Activated CD8-positive, alpha-beta memory T cell treated with anti-CD3 and anti-CD28 coated beads for 4 hours (primary cell): ENCODE results near the gene LENG9.

ENCODE experiments used
- DNase-seq, 2 donors: peaks; one replicate each; pipeline ENCODE4 v3.0.0-alpha.2; 2020; ENCODE audit warnings: low read depth in 2 of 2

The LENG9 gene

GRCh38 chr19:54439174-54439851, 24.3 kb downstream of the LENG9 start:
- no peak for DNase-seq

GRCh38 chr19:54436628-54437252, 26.8 kb downstream of the LENG9 start:
- no peak for DNase-seq

DNA sequence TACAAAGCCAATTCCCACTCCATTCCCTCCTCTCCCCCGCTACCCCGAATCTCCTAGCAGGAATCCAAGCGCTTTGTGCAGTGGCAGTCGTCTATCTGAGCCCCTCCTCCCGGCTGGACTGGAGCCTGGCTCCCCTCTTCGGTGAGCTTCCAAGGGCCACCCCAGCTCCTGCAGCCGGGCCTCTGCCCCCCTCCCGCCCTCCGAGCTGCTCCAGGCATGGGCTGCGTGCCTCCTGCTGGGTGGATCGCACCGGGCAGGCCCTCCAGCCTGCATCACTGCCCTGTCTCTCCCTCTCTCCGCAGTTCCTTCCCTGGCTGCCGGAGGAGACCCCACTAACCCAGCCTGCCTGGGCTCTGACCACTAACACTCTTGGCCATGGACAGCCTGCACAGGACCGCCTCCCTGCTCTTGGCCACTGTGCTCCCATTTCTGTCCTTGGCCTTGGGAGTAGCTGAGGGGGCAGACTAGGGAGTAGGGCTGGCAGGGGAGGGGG, 27.5 kb downstream of the LENG9 start:
- DNase-seq, result no peak

- DNase-seq, result no peak
Observed at GRCh38 chr19:54435551-54436016, 28.0 kb downstream of the LENG9 start.

DNA sequence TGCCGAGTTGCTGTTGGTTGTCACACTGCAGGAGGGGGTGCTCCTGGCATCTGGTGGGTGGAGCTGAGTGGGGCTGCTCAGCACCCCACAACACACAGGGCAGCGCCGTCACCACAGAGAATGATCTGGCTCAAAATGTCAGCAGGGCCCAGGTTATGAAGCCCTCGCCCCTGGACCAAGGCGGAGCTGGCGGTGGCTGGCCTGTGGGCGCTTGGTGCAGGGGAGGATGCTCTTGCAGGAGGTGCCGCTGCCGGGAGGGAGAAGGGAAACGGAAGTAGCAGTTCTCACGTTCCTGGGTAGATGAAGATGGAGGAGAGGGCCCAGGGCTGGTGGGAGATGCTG, 28.7 kb downstream of the LENG9 start:
- no peak for DNase-seq

GRCh38 chr19:54434112-54434872, 29.3 kb downstream of the LENG9 start:
- DNase-seq, result no peak

- no peak for DNase-seq
Observed at GRCh38 chr19:54433697-54434096, 29.9 kb downstream of the LENG9 start.

DNA sequence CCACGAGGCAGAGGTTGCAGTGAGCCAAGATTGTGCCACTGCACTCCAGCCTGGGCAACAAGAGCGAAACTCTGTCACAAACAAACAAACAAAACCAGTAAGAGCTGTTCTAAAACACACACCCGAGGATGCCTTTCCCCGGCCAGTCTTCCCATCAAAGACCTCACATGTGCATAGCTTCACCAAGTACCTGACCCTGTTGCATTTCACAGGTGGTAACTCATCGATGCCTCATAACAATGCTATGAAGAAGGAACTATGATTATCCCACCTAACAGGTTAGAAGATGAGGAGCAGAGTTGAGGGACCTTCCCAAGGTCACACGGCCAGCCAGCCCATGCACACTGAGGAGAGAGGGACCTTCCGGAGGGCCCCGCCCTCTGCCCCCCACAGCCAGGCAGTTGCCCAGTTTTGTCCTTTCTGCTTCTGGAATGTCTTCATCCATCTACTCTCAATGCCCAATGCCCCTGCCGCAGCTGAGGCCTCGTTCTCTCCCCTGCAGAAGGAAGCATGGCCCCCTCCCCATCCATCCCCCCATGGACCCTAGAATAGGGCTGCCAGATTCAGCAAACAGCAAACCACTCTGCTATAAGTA, 31.3 kb downstream of the LENG9 start:
- no peak for DNase-seq

GRCh38 chr19:54431255-54431838, 32.2 kb downstream of the LENG9 start:
- no peak for DNase-seq

GRCh38 chr19:54430306-54431254, 33.0 kb downstream of the LENG9 start:
- DNase-seq, result no peak

DNA sequence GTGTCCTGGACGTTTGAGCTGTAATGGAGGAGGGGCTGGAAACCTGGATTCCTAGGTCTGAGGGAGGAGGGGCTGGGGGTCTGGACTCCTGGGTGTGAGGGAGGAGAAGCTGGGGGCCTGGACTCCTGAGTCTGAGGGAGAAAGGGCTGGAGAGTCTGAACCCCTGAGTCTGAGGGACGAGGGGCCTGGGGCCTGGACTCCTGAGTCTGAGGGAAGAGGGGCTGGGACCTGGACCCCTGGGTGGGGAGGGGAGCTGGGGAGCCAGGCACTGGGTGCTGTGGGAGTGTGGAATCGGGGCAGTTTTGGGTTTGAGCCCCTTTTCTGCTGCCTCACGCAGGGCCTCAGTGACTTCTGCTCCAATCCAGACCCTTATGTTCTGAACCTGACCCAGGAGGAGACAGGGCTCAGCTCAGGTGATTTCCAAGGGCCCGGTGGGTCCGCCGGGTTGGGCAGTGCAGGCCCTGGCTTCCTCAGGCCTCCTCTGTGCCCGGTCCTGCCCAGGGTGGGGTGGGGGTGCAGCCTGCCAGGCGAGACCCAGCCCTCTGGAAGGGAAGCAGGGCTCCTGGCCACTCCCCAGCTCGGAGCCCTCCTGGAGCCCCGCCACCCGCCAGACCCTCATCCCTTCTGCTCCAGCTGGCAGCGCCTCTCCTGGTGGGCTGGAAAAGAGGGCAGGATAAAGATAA, 33.9 kb downstream of the LENG9 start:
- DNase-seq, result no peak

DNA sequence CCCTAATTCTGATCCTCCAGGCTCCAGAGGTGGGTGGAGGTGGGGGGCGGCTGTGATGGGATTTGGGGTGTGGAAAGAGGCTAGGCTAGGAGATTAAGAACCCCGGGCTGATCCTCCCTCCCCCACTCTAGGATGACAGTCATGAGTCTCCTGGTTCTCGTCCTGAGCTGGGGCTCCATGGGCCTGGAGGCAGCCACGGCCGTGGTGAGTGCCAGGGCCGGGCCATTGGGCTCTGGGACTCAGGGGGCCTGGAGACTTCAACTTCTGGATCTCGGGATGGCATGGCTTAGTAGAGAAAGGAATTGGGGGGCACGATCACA, 34.4 kb downstream of the LENG9 start:
- no peak for DNase-seq

- DNase-seq, result no peak
Observed at GRCh38 chr19:54428323-54429175, 35.0 kb downstream of the LENG9 start.

DNA sequence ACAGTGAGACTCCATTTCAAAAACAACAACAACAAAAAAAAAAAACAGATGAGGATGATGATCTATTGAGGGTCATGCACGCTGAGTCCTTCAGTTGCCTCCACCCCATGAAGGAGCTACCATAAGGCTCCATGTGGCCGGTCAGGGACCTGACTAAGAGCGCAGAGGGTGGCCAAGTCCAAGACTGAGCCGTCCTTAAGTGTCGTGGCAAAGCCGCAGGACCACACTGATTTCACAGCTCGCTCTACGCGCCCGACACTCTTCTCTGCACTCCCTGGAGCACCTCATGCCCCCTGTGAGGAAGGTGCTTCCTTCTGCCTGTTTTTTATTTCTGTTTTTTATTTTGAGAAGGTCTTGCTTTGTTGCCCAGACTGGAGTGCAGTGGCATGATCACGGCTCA, 36.0 kb downstream of the LENG9 start:
- DNase-seq, result no peak

- DNase-seq, result no peak
Observed at GRCh38 chr19:54426291-54426931, 37.2 kb downstream of the LENG9 start.

GRCh38 chr19:54425382-54425723, 38.2 kb downstream of the LENG9 start:
- no peak for DNase-seq

DNA sequence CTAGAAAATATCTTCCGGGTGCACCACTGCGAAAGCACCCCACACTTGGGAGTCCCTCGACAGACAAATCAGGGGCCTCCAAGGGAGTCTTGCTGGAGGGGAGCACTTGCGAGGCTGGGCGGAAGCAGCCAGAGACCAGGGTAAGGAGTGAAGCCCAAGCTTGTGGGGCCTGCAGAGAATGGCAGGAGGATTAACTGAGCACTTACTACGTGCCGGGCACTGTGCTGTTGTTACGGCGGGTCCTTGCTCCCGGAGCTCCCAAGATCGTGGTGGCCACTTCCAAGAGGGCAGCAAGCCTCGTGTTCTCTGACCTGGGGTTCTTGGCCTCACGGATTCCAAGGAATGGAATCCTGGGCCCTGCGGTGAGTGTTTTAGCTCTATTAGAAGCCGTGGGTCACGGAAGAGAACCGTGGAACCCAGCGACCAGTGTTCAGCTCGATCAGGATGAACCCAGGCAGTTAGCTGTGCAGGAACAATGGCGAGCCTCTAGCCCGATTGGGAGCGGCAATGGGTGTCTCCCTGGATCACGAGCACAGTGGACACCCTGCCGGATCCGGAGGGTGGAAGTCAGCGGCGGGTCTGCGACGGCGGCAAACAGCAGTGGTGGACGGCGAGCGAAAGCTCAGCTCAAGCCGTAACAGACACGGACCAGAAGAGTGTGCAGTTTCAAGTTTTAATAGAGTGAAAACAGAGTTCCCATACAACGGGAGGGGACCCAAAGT, 38.8 kb downstream of the LENG9 start:
- no peak for DNase-seq

DNA sequence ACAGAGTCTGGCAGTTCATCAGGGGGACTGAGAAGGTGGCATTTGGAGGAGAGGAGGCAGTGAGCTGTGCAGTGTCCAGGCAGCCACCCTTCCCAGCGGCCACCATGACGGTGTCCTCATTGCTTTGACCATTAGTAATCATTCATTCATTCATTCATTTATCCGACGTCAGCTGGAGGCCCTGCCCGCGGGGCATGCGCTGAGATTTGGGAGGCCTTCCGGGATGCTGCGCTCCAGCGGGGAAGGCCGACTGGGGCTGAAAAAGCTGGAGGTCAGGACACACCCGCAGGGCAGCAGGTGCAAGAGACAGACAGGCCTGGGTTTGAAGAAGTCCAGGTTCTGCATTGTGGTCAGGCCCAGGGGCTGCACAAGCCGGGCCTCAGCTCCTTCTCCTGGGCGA, 39.4 kb downstream of the LENG9 start:
- no peak for DNase-seq
